ENCODE measurements around the gene BAIAP2. TPM values are rescaled to one million over a fixed set of nuclear protein-coding genes. Genes with fewer than 3 reads are reported as not detected.

Gene BAIAP2
- total and polyA plus RNA-seq, 2 experiments from 2014 or later, result 27.1 to 49.7 TPM

DNA sequence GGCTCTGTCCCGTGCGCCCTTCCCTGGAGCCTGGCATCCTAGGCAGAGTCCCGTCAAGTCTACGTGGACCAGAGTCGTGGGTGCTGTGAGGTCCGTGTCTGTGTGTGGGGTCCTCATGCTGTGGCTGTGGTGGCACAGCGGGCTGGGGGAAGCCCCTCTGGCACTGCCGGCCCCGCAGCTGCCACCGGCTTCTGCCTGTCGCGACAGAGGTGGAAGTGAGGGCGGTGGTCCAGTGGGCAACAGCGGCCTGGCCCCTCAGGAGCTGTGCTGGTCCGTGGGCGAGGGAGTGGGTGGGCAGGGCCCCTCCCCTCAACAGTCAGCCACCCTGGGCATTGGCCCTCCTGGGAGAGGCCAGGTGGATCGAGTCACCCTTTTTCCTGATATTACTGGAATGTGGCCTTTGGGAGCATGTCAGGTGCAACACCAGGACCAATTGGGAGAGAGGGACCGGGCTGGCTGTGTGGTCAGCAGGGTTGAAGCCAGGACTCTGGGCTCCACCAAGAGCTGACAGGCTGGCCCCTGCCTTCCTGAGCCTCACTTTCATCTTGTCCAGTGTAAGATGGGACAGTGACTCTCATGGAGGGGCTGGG is 11.9 kb downstream of the BAIAP2 start:
- Histone ChIP-seq H3K27ac (no peak overlapping the region), H2AFZ (no peak overlapping the region), H3K79me2 (peaks cover 78% of the 10 kb centered on the region)

DNA sequence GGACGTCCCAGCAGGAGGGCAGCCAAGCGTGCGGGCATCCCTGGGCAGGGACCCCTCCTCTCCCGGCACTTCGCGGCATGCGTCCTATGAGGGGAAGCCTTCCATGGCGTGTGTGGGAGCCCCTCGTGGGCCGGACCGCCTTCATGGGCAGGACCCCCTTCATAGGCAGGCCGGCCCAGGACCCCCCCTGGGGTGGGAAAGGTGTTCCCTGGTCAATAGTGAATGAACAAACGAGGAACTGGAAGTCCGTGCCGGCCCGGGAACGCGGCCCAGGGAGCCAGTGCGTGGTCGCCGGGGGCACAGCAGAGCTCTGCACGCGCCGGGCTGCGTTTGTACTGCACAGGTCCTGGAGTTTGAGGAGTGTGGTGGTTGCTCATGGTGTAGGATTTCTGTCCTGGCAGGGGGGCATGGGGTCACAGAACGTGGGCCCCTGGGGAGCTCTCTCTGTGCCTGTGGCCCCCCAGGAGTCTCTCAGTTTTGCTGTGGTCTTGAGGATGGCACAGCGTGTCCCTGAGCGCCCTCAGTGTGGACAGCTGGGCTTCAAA is 13.9 kb downstream of the BAIAP2 start:
- TF ChIP-seq EZH2phosphoT487 (IDR thresholded peaks at IDR 0.05; ENCODE audit: low read depth, severe bottlenecking, unreplicated experiment) (no peak), EZH2 (IDR thresholded peaks at IDR 0.05; ENCODE audit: borderline replicate concordance) (no peak)
- TF ChIP-seq, protein P1, sequence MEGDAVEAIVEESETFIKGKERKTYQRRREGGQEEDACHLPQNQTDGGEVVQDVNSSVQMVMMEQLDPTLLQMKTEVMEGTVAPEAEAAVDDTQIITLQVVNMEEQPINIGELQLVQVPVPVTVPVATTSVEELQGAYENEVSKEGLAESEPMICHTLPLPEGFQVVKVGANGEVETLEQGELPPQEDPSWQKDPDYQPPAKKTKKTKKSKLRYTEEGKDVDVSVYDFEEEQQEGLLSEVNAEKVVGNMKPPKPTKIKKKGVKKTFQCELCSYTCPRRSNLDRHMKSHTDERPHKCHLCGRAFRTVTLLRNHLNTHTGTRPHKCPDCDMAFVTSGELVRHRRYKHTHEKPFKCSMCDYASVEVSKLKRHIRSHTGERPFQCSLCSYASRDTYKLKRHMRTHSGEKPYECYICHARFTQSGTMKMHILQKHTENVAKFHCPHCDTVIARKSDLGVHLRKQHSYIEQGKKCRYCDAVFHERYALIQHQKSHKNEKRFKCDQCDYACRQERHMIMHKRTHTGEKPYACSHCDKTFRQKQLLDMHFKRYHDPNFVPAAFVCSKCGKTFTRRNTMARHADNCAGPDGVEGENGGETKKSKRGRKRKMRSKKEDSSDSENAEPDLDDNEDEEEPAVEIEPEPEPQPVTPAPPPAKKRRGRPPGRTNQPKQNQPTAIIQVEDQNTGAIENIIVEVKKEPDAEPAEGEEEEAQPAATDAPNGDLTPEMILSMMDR (IDR thresholded peaks at IDR 0.05; ENCODE audit: poor library complexity), result no peak
- no peak for DNase-seq (ENCODE audit: low spot score)
- H3K9me2 ChIP-seq (replicated peaks; ENCODE audit: insufficient read depth), result no peaks in the 10 kb centered on the region
- H3K27me3 ChIP-seq, result no peaks in the 10 kb centered on the region
- H3K79me2 ChIP-seq, result peaks cover 72% of the 10 kb centered on the region
- no peaks in the 10 kb centered on the region for H3K9me3 ChIP-seq (ENCODE audit: low read depth)
- H3K36me3 ChIP-seq (replicated peaks; ENCODE audit: insufficient read depth, low read depth), result no peaks in the 10 kb centered on the region
- H2AFZ ChIP-seq, result no peak overlapping the region
- 95% methylated on average over 27 of the region's 28 CpGs for WGBS (ENCODE audit: low lambda C conversion rate, missing lambda C conversion rate)
- no peak overlapping the region for H3K4me3 ChIP-seq
- H3K27ac ChIP-seq, result no peak overlapping the region
- peaks cover 19% of the 10 kb centered on the region for H3K4me1 ChIP-seq (ENCODE audit: insufficient read depth)
- no peak overlapping the region for H3K4me2 ChIP-seq
- peaks cover 17% of the 10 kb centered on the region for H4K20me1 ChIP-seq (ENCODE audit: insufficient read depth, poor library complexity, severe bottlenecking)

More for the DNA sequence above, 11.9 kb downstream of the BAIAP2 start:
- DNase-seq (ENCODE audit: low spot score), result no peak
- TF ChIP-seq, protein P1 (IDR thresholded peaks at IDR 0.05; ENCODE audit: poor library complexity), result no peak
- no peak for TF ChIP-seq EZH2 (IDR thresholded peaks at IDR 0.05; ENCODE audit: borderline replicate concordance)
- TF ChIP-seq EZH2phosphoT487 (IDR thresholded peaks at IDR 0.05; ENCODE audit: low read depth, severe bottlenecking, unreplicated experiment), result no peak
- 88% methylated on average over 18 of the region's 18 CpGs for WGBS (ENCODE audit: low lambda C conversion rate, missing lambda C conversion rate)
- H3K9me3 ChIP-seq (ENCODE audit: low read depth), result no peaks in the 10 kb centered on the region
- H4K20me1 ChIP-seq (ENCODE audit: insufficient read depth, poor library complexity, severe bottlenecking), result peaks cover 17% of the 10 kb centered on the region
- peaks cover 25% of the 10 kb centered on the region for H3K4me1 ChIP-seq (ENCODE audit: insufficient read depth)
- no peaks in the 10 kb centered on the region for H3K27me3 ChIP-seq
- no peak overlapping the region for H3K4me2 ChIP-seq
- no peak overlapping the region for H3K4me3 ChIP-seq
- H3K36me3 ChIP-seq (replicated peaks; ENCODE audit: insufficient read depth, low read depth), result no peaks in the 10 kb centered on the region
- no peaks in the 10 kb centered on the region for H3K9me2 ChIP-seq (replicated peaks; ENCODE audit: insufficient read depth)

DNA sequence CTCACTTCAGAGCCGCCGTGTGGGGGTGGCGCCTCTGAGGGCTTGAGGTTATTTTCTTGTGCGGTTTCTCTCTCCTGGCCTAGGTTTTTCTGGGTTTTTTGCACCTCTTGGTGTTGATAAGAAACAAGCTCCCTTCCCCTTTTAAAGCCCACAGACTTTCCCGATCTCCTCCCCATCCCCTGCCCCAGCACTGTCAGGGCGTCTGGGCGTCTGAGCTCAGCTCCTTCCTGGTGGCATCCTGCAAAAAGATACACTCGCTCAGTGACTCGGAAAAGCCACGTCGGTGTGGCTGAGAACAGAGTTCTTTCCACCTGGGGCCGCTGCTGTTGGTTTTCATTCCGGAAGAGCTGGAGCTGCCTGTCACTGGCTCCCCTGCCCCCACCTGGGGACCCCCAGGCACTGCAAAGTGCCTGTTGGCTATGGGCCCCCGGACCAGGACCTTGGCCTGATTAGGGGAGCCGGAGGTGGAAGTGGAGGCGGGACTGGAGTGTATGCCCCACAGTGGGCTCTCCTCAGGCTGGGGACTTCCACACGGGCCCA is 14.5 kb downstream of the BAIAP2 start:
- no peaks in the 10 kb centered on the region for H3K9me3 ChIP-seq (ENCODE audit: low read depth)
- H3K27me3 ChIP-seq, result no peaks in the 10 kb centered on the region
- no peak overlapping the region for H2AFZ ChIP-seq
- WGBS (ENCODE audit: low lambda C conversion rate, missing lambda C conversion rate), result 85% methylated on average over 17 of the region's 17 CpGs
- no peaks in the 10 kb centered on the region for H3K9me2 ChIP-seq (replicated peaks; ENCODE audit: insufficient read depth)
- H4K20me1 ChIP-seq (ENCODE audit: insufficient read depth, poor library complexity, severe bottlenecking), result peaks cover 13% of the 10 kb centered on the region
- H3K4me1 ChIP-seq (ENCODE audit: insufficient read depth), result peaks cover 13% of the 10 kb centered on the region
- H3K27ac ChIP-seq, result no peak overlapping the region
- no peak for DNase-seq (ENCODE audit: low spot score)
- TF ChIP-seq EZH2phosphoT487 (IDR thresholded peaks at IDR 0.05; ENCODE audit: low read depth, severe bottlenecking, unreplicated experiment), result no peak
- TF ChIP-seq EZH2 (IDR thresholded peaks at IDR 0.05; ENCODE audit: borderline replicate concordance), result no peak
- TF ChIP-seq, protein P1 (IDR thresholded peaks at IDR 0.05; ENCODE audit: poor library complexity), result no peak
- H3K4me2 ChIP-seq, result no peak overlapping the region
- no peak overlapping the region for H3K4me3 ChIP-seq
- no peaks in the 10 kb centered on the region for H3K36me3 ChIP-seq (replicated peaks; ENCODE audit: insufficient read depth, low read depth)
- H3K79me2 ChIP-seq, result peaks cover 69% of the 10 kb centered on the region

All from hepatocyte (in vitro differentiated cells).